Measurements from ENCODE around the gene PRR14L. TPM values are rescaled to one million over a fixed set of nuclear protein-coding genes. Genes with fewer than 3 reads are reported as not detected.

The PRR14L gene
- total and polyA plus RNA-seq, 2 donors (not counting 3 experiments of a cell fraction or from before 2014, with no cell fraction given) = 13.1 to 53.8 TPM

DNA sequence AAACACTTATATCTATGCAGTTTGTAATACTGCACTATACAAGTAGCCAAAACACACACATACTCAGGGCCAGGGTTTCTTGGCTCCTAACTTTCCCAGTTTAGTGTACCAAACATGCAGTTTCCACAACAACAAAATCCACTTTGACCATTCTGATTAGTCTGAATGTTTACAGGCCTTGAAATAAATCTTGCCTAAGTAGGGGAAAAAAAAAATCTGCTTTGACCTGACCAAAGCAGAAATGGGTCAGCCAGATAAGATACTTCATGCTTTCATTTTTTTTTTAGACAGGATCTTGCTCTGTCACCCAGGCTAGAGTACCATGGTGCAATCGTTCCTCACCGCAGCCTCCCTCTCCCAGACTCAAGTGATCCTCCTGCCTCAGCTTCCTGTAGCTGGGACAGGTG is 10.1 kb downstream of the PRR14L start:
- H3K27me3 ChIP-seq (ENCODE audit: control insufficient read depth in 2 of 2, insufficient read depth in 2 of 2, low read length in 2 of 2) = no peaks in the 10 kb centered on the region
- no peaks in the 10 kb centered on the region for H3K4me1 ChIP-seq (ENCODE audit: control insufficient read depth, extremely low read depth, insufficient read depth, low read length)
- H3K27ac ChIP-seq (ENCODE audit: insufficient read depth, low read depth, low read length) = no peak overlapping the region
- no peaks in the 10 kb centered on the region for H3K9me3 ChIP-seq (replicated peaks; ENCODE audit: control insufficient read depth, insufficient read depth, low read length)
- H3K4me3 ChIP-seq (replicated peaks in 1 of 3; ENCODE audit: insufficient read depth in 1 of 3, low read depth in 1 of 3, low read length in 3 of 3) = no peak overlapping the region
- FAIRE-seq = no peak
- BruUV-seq (replicated peaks) = no TSS peak
- H4K20me1 ChIP-seq (replicated peaks; ENCODE audit: control insufficient read depth, extremely low read depth, insufficient read depth, low read length) = no peaks in the 10 kb centered on the region
- TF ChIP-seq FOS (IDR thresholded peaks at IDR 0.05; ENCODE audit: borderline replicate concordance, insufficient read depth, low read length) = no peak
- TF ChIP-seq JUN (IDR thresholded peaks at IDR 0.05; ENCODE audit: borderline replicate concordance, insufficient read depth, insufficient read length, low read depth) = no peak
- TF ChIP-seq GATA2 (IDR thresholded peaks at IDR 0.05; ENCODE audit: insufficient read depth, insufficient read length, low read depth, low read length) = no peak
- TF ChIP-seq POLR2A (IDR thresholded peaks at IDR 0.05; ENCODE audit: low read depth, low read length) = no peak
- TF ChIP-seq, protein P1, sequence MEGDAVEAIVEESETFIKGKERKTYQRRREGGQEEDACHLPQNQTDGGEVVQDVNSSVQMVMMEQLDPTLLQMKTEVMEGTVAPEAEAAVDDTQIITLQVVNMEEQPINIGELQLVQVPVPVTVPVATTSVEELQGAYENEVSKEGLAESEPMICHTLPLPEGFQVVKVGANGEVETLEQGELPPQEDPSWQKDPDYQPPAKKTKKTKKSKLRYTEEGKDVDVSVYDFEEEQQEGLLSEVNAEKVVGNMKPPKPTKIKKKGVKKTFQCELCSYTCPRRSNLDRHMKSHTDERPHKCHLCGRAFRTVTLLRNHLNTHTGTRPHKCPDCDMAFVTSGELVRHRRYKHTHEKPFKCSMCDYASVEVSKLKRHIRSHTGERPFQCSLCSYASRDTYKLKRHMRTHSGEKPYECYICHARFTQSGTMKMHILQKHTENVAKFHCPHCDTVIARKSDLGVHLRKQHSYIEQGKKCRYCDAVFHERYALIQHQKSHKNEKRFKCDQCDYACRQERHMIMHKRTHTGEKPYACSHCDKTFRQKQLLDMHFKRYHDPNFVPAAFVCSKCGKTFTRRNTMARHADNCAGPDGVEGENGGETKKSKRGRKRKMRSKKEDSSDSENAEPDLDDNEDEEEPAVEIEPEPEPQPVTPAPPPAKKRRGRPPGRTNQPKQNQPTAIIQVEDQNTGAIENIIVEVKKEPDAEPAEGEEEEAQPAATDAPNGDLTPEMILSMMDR (IDR thresholded peaks at IDR 0.05; ENCODE audit: extremely low read depth in 1 of 2, insufficient read depth in 1 of 2, low read depth in 1 of 2, low read length in 2 of 2) = no peak
- TF ChIP-seq POLR2AphosphoS5 (IDR thresholded peaks at IDR 0.05; ENCODE audit: insufficient read depth, low read depth, low read length) = no peak
- TF ChIP-seq, protein P2, sequence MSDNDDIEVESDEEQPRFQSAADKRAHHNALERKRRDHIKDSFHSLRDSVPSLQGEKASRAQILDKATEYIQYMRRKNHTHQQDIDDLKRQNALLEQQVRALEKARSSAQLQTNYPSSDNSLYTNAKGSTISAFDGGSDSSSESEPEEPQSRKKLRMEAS (IDR thresholded peaks at IDR 0.05; ENCODE audit: insufficient read depth, insufficient read length) = no peak
- no peak for TF ChIP-seq EZH2 (IDR thresholded peaks at IDR 0.05; ENCODE audit: borderline replicate concordance, low read depth, low read length, severe bottlenecking)
- TF ChIP-seq MYC (IDR thresholded peaks at IDR 0.05; ENCODE audit: low read depth, low read length) = no peak
- dilution Hi-C loops (cut with MboI; ENCODE audit: extremely low pct_ligation_motif_present, low sequenced_read_pairs) (no loop called here), intact Hi-C loops (cut with micrococcal nuclease) (no loop called here)
- no peaks in the 10 kb centered on the region for H3K9me1 ChIP-seq (replicated peaks; ENCODE audit: control insufficient read depth, extremely low read depth, insufficient read depth, low read length)
- ChIA-PET CTCF (no interaction called here), POLR2A (no interaction called here)
- H2AFZ ChIP-seq (ENCODE audit: low read depth, low read length) = no peak overlapping the region
- H3K9ac ChIP-seq (replicated peaks; ENCODE audit: extremely low read depth, insufficient read depth, low read length) = no peak overlapping the region
- peaks cover 5 to 6% of the 10 kb centered on the region in 2 experiments for H3K36me3 ChIP-seq (ENCODE audit: control insufficient read depth in 2 of 2, extremely low read depth in 1 of 2, insufficient read depth in 2 of 2, low read length in 2 of 2)
- H3K79me2 ChIP-seq (ENCODE audit: control insufficient read depth, insufficient read depth, low read length) = peaks cover 72% of the 10 kb centered on the region
- H3K4me2 ChIP-seq (ENCODE audit: insufficient read depth, low read length) = no peak overlapping the region
- DNase-seq (ENCODE audit: low read depth, low spot score) = no peak

Measured in endothelial cell of umbilical vein (primary cell).